NCI-H2107 treated with DMSO at 0.1 percent for 48 hours (cell line): ENCODE measurements around the gene H2BK1.

Source experiments
- DNase-seq: peaks from one replicate; lab custom pipeline; 2025; ENCODE audit not compliant: unreplicated experiment; lab: John Stamatoyannopoulos, UW

H2BK1 gene

DNA sequence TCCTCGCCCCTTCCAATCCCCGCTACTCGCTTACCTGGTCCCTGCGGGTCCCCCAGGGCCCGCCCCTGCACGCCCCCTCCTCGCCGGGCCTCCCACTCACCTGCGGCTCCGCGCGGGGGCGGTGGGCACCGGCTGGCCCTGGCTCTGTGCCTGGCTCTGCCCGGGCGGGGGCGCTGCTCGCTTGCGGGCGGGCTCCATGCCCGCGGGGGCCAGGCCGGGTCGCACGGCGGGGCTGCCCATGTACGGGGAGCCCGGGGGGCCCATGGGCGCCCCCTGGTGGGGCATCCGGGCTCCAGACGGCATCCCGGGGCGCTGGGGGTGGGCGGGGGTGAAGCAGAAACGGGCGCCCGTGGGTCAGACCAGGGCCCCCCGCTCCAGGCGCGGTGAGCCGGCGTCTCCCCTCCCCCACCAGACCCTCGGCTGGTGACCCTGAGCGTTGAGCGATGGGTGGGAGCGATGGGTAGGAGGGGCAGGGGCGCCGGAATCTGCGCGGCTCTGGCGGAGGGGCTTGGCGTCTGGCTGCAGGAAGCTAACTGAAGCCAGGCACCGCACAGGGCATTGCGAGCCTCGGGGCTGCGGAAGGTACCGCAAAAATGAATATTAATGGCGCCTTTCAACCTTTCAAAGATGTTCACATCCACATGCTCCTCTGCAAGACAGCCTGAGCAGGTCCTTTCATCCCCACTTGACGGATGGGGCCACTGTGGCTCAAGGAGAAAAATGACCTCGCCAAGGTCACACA is 35.2 kb upstream of the H2BK1 start:
- no peak for DNase-seq

DNA sequence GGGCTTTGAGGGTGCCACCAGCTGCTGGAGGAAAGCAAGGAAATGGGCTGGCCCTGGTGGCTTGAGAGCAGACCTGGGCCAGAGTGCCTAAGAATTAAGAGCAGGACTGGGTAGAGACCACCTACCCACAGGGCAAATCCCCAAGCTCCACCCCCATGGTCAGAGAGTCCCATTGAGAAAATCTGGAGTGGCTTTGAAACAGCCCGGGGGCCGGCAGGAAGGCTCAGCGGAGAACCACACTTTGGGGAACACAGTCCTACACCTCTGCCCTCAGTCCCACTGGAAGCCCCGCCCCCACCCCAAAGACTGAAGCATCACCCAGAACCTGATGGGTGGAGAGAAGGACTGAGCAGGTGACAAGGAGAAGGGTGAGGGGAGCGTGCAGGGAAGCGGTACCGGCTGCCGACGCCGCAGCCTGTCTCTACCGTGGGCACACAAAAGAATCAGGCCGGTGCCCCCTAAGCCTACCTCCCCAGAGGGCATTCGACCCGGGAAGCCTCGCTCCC is 34.6 kb upstream of the H2BK1 start:
- DNase-seq: no peak

DNA sequence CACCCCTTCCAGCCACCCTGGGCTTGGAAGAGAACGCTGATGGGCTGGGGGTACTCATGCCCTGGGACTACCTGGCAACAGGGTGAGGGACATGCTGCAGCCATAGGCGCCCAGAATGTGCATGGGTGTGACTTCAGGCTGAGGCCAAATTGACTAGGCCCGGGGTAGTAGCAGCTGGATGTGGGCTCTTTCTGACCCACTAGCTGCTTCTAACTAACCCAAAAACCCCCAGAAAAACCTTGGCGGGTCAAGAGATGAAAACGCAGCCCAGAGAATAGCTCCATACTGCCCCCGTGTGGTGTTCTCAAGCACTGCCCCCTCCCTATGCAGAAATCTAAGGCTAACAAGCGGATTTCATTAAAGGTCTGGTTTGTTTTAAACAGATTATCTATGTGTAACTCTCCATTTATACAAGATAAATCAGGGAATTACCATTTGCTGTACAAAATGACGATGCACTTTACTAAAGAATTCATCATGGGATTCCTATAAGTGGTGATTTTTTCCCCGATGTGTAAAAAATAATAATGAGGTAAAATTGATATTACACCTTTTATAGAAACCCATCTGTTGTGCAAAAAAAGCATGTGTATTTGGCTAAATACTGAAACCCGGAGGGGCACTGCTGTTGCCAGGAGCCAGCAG is 34.0 kb upstream of the H2BK1 start:
- peak; percentile 66 for DNase-seq

DNA sequence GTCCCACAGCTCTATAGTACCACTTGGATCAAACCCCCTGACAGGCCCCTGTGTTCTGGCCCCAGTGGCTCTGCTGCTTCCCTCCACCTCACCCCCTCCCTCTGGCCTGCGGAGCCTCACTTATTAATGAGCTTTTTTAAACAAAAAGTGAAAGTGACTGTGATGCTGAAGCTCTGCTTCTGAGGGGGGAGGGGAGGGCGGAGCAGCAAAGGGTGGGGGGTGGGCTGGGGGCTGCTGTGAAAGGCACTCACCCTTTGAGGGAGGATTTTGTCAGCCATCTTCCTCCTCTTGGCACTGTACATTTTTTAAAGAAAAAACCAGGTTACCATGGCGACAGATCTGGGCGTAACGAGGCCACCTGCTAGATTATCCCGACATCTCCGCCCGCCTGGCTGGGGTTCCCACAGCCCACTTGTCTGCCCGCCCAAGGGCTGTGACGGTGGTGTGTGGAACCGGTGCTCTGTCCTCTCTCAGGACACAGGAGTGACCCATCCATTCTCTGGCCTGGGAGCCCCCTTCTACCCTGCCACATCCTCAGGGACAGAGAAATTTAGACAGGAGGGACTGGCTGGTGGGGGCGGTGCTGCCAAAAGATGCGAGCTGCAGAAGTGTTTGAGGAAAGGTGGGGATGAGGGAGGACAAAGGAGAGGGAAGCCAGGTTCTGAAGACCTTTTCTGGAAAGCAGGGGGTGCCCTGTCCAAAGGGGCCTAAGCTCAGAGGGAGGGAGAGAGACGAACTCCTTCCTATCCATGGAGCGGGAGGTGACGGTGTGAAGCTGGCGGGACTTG is 33.3 kb upstream of the H2BK1 start:
- DNase-seq: no peak

DNA sequence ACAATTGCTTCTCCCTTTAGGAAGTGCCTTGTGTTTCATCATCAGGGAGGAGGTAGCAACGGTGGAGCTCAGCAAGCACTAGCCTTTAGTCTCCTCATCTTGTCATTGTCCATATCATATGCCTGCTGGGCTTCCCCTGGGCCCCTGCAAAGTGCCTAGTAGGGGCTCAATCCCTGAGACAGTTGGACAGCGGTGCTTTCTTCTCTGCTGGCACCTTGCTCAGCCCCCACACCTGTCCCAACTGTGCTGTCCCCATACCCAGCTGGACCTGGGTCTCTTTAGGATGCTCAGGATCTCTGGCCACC is 32.7 kb upstream of the H2BK1 start:
- no peak for DNase-seq

DNA sequence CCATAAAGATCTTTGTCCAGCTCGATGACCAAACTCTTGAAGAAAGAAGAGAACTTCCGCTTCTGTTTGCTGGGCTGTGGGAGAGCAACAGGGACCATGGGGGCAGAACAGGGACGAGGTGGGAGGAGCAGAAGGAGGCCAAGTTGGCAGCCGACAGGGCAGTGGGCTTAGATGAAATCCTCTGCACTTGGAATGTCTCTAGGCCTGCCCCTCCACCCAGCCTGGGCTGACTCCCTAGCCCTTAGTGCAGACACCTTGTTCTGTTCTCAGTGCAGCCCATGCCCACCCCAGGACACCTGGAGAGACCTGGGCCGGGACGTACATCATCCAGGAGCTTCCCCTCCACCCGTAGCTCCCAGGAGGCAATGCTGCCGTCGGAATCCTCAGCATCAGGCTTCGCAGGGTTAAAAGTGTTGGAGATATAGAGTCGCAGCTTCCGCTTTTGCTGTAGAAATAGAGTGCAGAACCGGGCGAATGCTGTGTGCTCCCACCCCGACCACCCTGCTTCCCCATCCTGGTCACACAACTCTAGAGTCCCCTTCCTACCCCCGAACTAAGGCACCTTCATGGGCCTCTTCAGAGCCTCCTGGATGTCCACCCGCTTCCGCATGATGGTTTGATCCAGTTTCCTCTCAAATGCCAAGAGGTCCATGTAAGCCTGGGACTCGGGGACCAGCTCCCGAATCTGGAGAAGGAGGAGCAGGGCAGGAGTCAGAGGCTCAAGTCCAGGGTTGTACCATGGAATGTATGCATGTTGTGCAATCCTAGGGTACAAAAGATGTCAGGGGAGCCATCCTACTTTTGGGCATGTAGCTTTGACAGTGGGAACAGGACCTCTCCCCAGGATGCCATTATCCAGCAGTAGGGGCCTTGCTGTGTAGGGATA is 32.1 kb upstream of the H2BK1 start:
- DNase-seq: no peak

DNA sequence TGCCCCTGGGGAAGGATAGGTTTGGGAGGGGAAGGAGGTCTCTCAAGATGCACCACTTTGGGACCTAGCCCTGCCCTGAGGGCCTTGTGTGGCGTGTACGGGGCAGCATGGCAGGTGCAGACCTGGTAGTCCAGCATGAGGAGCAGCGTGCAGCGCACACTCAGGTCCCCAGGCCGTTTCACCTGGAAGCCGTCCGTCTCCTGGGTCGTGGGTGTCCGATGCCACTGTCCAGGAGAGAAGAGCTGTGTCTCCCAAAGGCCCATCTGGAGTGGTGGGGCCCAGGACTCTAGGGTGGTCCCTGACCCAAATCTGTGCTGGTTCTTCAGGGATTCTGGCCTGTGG is 31.4 kb upstream of the H2BK1 start:
- no peak for DNase-seq

DNA sequence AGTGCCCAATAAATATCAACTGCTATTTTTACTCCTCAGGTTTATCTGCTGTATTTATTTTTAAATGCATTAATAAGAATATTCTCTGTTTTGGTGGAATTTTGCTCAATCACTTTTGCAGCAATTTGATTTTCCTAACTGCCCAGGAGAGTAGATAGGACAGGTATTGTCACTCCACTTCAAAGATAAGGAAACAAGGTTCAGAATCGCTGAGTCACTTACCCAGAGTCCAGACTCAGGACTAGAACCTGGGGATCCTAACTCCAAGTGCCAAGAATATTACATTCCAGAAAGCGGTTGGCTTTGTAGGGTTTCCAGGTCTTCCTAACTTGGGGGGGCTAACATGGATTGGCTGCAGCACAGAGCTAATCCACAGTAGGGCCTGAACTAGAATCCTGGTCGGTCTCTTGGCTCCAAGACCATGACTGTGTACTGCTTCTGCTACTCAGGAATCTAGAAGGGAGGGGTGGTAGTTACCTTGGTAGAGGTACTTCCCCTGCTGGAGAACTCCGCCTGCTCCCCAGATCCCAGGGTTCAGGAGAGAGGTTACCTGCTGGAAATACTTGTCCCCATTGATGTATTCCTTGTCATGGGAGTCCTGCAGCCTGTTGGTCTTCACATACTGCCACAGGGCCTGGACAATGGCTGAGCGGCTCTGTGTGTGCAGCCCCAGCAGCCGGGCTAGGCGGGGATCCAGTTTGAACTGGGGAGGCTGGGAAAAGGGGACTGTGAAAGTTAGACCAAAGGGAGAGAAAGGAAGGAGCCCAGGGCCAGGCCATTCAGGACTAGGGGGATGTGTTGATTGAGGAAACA is 30.9 kb upstream of the H2BK1 start:
- no peak for DNase-seq

DNA sequence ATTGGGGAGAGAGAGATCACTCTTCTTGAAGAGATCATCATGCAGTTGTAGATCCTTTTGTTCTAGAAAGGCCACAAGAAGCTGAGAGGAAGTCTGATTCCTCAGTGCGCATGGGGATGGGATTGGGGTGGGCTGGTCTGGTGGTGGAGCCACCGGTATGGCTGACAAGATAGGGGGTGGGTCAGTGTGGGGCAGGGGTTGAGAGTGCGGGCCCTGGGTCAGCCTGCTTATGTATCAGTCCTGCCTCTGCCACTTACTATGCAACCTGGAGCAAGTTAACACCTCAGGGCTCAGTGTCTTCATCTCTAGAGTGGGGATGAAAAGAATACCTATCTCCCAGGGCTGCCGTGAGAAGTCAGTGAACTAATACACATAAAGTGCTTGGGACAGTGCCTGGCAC is 30.2 kb upstream of the H2BK1 start:
- DNase-seq: no peak

DNA sequence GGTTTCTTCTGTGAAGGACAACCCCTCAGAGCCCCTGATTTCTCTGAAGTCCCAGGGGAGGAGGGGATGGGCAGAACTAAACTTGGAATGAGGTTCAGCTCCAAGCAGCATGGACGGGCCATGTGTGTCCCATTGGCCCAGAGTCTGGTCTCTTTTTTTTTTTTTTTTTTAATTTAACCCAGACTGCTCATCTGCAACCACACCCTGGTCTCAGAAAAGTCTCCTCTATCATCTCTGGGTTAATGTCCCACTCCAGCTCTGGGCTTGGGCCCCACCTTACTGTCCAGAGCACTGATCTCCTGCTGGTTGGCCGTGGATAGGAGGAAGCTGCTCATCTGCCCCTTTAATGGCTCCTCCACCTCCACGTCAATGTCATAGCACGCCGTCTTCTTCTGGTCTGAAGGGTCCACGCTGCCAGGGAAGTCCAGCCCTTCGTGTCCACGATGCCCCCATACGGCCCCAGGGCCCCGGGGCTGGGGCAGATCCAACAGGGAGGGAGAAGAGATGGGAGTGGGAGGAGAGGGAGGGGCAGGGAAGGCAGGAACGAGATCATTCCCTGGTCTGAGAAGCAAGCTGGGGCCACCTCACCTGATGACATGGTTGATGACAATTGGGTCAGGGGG is 29.7 kb upstream of the H2BK1 start:
- no peak for DNase-seq

DNA sequence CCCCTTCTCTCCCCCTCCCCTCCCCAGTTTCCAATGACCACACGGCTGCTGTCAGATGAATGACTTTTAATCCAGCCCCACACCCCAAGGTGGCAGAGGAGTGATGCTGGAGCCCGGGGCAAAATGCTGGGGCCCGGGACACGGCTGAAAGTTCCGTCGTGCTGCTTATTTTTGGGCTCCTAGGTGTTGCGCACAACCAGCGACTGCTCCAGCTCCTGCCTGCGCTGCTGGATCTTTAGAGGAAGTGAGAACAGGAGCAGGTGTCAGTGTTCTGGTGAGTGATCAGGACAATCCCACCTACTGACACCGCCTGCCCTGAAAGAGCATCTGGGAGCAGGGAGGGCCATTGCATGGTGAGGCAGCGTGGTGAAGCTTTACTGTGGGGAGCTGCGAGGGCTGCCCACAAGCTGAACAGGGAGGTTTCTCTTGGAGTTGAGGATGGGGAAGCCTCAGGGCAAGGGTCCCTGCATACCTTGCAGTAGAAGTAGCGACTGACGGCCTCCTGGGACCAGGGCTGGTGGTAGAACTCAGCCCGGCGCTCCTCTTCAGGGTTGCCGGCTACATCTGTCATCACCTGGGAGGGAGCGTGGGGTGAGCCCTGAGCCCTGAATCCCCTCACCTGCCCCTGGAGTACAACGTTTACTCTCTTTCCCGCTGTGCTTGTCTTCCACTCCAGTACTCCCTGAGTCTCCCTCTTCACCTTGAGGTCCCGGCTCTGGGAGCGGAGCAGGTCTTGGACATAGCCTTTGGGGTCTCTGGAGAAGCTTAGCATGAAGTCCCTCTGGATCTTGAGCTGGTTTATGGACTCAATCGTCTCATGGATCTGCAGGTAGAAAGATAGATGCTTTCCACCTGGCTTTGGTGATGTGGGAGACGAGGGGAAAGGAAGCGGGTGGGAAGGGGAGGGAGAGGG is 28.9 kb upstream of the H2BK1 start:
- DNase-seq: no peak

DNA sequence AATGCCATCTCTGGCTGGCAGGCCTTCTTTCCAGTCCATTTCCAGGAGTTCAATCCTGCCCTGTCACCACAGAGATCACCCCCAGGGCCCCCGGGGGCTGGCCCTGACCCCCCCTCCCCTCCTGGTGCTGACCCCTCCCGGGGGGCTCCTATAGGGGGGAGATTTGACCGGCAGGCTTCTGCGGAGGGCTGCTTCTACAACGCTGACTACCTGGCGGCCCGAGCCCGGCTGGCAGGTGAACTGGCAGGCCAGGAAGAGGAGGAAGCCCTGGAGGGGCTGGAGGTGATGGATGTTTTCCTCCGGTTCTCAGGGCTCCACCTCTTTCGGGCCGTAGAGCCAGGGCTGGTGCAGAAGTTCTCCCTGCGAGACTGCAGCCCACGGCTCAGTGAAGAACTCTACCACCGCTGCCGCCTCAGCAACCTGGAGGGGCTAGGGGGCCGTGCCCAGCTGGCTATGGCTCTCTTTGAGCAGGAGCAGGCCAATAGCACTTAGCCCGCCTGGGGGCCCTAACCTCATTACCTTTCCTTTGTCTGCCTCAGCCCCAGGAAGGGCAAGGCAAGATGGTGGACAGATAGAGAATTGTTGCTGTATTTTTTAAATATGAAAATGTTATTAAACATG is 28.0 kb upstream of the H2BK1 start:
- DNase-seq: no peak

DNA sequence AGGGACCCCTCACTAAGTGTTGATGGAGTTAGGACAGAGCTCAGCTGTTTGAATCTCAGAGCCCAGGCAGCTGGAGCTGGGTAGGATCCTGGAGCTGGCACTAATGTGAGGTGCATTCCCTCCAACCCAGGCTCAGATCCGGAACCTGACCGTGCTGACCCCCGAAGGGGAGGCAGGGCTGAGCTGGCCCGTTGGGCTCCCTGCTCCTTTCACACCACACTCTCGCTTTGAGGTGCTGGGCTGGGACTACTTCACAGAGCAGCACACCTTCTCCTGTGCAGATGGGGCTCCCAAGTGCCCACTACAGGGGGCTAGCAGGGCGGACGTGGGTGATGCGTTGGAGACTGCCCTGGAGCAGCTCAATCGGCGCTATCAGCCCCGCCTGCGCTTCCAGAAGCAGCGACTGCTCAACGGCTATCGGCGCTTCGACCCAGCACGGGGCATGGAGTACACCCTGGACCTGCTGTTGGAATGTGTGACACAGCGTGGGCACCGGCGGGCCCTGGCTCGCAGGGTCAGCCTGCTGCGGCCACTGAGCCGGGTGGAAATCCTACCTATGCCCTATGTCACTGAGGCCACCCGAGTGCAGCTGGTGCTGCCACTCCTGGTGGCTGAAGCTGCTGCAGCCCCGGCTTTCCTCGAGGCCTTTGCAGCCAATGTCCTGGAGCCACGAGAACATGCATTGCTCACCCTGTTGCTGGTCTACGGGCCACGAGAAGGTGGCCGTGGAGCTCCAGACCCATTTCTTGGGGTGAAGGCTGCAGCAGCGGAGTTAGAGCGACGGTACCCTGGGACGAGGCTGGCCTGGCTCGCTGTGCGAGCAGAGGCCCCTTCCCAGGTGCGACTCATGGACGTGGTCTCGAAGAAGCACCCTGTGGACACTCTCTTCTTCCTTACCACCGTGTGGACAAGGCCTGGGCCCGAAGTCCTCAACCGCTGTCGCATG is 27.2 kb upstream of the H2BK1 start:
- DNase-seq: no peak

DNA sequence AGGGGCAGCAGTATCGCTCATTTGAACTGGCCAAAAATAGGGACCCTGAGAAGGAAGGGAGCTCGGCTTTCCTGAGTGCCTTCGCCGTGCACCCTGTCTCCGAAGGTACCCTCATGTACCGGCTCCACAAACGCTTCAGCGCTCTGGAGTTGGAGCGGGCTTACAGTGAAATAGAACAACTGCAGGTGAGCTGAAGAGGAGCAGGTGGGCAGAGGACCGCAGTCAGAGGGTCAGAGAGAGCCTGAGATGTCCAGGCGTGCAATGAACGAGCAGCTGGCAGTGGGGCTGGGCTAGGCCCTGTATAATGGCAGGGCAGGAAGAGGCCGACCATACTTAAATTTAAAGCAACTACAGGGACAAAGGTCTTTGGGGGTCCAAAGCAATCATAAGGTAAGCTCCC is 26.1 kb upstream of the H2BK1 start:
- no peak for DNase-seq

DNA sequence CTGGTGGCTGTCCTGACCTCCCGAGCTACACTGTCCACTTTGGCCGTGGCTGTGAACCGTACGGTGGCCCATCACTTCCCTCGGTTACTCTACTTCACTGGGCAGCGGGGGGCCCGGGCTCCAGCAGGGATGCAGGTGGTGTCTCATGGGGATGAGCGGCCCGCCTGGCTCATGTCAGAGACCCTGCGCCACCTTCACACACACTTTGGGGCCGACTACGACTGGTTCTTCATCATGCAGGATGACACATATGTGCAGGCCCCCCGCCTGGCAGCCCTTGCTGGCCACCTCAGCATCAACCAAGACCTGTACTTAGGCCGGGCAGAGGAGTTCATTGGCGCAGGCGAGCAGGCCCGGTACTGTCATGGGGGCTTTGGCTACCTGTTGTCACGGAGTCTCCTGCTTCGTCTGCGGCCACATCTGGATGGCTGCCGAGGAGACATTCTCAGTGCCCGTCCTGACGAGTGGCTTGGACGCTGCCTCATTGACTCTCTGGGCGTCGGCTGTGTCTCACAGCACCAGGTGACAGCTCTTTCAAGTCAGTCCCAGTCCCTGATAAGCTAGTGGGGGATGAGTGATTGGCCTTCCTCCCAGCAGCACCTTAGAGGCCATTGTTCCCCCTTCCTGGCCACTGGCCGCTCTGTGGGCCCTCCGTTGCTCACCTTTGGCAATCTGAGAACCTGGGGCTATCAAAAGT is 25.0 kb upstream of the H2BK1 start:
- no peak for DNase-seq

DNA sequence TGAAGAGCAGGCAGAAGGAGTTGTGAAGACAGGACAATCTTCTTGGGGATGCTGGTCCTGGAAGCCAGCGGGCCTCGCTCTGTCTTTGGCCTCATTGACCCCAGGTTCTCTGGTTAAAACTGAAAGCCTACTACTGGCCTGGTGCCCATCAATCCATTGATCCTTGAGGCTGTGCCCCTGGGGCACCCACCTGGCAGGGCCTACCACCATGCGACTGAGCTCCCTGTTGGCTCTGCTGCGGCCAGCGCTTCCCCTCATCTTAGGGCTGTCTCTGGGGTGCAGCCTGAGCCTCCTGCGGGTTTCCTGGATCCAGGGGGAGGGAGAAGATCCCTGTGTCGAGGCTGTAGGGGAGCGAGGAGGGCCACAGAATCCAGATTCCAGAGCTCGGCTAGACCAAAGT is 23.5 kb upstream of the H2BK1 start:
- DNase-seq: no peak
